Fibroblast of skin of scalp (primary cell): Measurements from ENCODE around the gene INSM2.
A peak's percentile ranks its signal among the peaks of the same experiment; 100 is the strongest.

Source experiments
- DNase-seq: peaks from one replicate; pipeline ENCODE4 v3.0.0-alpha.2; 2013

Gene INSM2

DNA sequence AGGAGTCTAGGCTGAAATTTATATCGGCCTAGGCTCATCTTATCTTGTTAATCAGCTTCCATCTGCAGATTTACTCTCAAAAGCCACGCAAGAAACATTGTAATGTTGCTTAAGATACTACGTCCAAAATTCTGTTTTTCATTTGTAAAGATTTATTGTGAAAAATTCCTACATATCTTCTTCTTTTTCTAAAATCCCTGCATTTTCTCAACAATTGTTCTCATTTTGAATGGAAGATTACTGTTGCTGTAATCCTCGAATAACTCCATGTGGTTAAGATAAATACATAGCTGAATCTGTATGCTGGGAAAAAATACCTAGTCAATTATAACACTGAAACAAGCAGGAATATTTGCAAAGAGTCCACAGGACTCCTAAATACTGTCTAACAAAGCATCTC, 15.6 kb downstream of the INSM2 start:
- no peak for DNase-seq

DNA sequence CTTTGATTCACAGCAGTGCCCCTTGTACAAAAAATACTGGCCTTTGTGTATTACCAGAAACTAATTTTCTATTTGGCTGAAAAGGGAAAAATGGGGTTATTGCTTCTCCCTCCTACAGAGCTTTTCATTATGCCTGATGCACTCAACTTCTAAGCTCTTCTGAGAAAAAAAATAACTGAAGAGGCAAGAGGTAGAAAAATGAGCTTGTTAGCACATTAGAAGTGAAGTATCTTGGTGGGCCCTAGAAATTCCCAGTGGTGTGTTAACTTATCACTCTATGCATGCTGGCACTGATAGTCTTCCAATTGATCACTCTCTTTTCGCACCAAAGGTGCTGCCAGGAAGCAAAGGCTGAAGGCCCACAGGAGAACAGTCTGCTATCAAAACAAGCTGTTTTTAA, 17.1 kb downstream of the INSM2 start:
- DNase-seq: no peak

DNA sequence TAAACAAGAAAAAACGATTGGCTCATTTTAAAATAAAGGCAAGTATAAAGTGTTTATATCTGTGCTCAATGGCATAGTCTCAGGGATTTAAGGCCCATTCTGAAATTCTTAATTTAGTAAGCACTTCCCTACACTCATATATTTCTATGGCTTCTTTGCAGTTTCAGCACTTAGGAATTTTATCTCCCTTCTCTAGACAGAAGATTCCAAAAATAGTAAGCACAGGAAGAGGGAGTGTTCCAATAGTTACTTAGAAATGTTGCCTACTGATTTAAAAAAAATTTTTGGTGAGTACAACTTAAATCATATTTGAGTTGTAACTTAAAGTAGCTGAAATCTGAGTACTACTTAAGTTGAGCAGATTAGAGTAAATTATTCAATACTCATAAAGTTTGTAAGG, 19.8 kb downstream of the INSM2 start:
- peak; percentile 43 for DNase-seq

DNA sequence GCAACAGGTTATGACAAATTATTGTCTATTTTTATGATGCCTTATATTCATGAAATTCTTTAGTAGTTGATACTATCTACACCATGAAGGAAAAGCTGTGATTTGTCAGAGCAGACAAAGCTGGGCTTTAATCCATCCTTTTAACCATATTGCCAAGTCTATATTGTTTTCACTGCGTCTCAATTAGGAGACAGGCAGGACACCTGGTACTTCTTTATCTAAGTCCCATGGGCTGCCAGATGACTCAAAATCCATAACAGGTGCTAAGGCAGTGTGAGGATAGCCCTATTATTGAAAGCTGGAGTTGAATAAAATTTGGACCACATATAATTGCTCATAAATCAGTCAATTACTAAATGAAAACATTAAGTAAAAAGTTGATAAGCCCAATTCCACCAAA, 22.6 kb downstream of the INSM2 start:
- no peak for DNase-seq

DNA sequence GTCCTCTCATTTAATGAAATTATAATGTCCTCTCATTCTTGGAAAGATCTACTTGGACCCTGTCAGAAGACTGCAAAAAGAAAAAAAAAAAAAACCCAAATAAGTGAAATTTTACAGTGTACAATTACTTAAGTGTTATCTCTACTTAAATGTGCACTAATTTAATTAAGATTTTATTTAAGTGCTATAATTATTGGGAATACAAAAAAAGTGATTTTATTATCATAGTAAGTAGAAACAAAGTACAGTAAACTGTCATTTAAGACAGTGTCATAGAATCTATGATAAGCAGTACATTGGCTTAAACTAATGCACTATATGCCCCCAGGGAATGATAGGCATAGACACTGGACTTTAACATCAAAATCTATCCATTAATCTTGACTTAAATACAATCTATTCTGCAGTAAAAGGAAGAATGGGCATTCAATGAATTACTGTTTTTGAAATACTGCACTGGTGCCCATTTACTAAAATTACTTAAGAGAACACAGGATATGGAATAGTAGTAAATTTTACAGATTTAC, 23.3 kb downstream of the INSM2 start:
- no peak for DNase-seq

DNA sequence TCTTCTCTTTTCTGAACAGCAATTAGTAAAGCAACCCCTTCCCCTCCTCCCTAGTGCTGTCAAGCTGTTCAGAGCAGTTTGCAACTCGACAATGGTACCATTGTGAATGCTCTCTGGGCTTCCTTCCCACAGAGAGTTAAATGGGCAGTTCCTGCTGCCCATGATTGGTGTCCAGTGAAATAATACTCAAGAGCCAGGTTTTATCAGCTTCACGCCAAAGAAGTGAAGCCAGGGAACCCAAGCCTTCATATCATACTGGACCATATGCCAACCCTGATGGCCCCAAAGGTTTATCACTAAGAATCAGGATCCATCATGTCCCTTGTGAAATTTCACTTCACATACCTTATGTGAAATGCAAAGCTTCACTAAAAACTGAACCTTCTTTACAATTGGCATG, 24.7 kb downstream of the INSM2 start:
- DNase-seq: no peak

DNA sequence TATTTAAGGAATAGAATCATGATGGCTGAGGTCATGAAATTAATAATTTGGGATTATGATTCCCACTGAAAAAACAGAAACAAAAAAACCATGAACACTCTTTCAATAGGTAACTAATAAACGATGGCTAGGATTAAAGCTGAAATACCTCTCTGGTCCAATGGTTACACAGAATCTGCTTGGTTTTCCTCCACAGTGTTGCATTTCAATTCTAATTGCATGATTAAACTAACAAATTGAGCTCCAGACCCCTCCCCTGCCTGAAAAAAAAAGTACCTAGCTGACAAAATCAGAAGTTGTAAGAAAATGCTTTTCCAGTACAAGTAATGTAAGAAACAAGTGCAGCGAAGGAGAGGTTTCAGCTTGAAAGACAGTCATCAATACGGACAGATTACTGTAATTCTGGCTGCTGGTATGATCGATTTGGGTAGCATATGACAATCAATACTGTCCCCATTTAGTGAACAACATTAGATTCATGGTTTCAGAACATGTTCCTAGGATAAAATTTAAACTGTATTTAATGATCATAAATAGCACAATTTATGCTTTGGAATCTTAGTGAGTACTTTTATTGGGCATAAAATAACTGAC, 32.0 kb downstream of the INSM2 start:
- DNase-seq: no peak

DNA sequence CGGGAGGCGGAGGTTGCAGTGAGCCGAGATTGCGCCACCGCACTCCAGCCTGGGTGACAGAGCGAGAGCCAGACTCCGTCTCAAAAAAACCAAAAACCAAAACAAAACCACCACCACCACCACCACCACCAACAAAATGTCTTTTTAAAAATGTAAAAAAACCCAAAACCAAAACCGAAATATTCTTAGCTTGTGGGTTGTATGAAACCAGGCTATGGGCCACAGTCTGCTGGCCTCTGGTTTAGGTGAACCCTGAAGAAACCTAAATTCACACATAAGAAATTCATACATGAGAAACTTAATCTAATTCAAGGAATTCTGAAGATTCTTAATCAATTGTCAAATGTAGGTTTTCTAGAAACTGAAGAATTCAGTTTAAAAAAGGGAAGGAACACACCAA, 37.6 kb downstream of the INSM2 start:
- no peak for DNase-seq

DNA sequence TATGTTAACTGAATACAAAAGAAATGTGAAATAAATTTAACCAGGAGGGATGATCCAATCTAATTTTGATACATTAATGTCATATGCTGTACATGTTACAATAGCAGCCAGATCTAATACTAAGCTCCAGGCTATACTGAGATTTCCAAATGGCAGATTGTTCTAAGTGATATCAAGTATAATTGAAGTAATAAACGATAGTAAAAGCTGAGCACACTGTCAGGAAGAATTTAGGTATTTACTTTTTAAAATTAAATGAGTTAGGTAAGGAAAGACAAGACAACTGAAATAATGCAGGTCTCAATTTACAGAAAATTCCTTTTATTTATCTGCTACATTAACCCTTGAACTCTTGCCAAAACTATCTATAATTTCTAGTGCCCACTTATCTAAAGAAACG, 39.9 kb downstream of the INSM2 start:
- no peak for DNase-seq

DNA sequence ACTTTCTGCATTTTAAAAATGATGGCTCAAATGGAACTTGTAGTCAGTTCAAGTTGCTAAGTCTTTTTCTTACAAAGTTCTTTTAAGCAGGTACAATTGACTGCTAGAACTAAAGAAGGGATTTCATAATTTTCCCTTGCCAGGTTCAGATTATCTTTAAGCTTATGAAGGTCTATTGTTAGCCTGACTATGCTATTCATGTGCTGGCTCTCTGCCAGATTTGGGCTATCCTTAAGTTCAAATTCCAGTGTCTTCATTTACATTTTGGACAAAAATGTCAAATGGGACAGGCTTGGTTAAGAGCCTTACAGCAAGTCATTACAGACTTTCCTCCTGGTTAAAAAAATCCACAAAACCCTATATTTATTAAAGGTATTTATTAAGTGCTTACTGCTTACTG, 42.3 kb downstream of the INSM2 start:
- DNase-seq: peak; percentile 22

DNA sequence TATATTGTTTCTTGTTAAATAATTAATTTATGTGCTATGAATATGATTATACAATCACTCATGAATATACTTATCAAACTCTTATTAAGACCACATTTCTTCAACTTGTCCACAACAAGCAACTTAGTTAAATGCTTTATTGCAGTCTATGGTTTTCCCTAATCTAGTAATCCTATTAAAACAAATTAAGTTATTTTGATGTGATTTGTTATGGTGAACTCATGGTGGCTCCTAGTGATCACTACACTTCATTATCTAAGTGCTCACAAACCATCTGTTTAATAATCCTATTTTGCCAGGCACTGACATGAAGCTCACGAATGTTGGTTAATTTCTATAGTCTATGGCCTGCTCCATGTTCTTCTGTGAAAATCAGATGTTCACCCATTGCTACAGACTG, 42.9 kb downstream of the INSM2 start:
- DNase-seq: no peak

DNA sequence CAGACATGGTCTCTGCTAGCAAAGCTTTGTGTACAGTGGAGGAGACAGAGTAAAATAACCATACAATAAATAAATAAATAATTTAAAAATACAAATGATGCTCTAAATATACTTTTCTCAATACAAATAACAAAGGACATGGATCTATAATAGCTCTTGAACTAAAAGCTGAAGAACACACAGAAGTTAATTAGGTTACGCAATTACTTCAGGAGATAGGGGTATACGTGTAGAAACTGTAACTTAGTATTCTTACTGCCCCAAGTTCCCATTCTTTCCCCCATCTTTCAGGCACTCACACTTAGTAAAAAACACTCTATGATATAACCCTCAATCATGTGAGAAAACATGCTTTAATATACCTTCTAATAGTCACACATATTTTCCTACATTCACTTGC, 44.2 kb downstream of the INSM2 start:
- DNase-seq: no peak

DNA sequence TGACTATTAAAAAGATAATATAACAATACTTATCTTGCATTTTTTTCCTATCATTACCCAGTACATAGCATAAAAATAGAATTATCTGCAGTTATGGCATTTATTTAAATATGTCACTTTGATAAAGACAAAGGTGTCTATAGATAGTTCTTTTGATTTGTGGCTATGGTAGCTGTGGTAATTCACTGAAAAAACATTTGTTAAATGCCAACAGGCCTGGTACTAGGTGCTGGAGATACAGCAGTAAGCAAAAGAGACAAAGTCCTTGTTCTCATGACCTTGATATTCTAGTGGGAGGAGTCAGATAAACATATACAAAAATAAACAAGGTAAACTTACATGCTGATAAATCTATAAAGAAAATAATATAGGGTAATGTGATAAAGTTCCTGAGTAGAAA, 44.7 kb downstream of the INSM2 start:
- DNase-seq: no peak
